Erythroblast (primary cell): Measurements from ENCODE around the gene IL36B.

Source experiments
- DNase-seq, 2 experiments: peaks; one replicate each; lab custom pipeline; 2025; lab: John Stamatoyannopoulos, UW
- GATA1 ChIP-seq: IDR thresholded peaks from 2 replicates; pipeline ENCODE4 v1.6.1; 2011; ENCODE audit warnings: low read depth, mild to moderate bottlenecking, control low read depth, low read length, moderate library complexity
- POLR2A ChIP-seq: IDR thresholded peaks from 2 replicates; pipeline ENCODE4 v1.6.1; 2011; ENCODE audit warnings: mild to moderate bottlenecking, low read length

Gene IL36B

GRCh38 chr2:113068706-113069485, 16.2 kb upstream of the IL36B start:
- TF ChIP-seq POLR2A, result no peak
- no peak for TF ChIP-seq GATA1
- DNase-seq, result no peak

GRCh38 chr2:113068249-113068648, 15.6 kb upstream of the IL36B start:
- no peak for DNase-seq
- TF ChIP-seq GATA1 (no peak), POLR2A (no peak)

GRCh38 chr2:113067681-113068080, 15.0 kb upstream of the IL36B start, which contains the start of gene IL1F10:
Gene IL1F10 (plus strand): TSS chr2:113067970. CDS start chr2:113072739, 4,769 bp downstream.
- no peak for TF ChIP-seq GATA1
- no peak for TF ChIP-seq POLR2A
- no peak for DNase-seq

- TF ChIP-seq POLR2A, result no peak
- no peak for TF ChIP-seq GATA1
- DNase-seq, result no peak
Observed at GRCh38 chr2:113064898-113065297, 12.2 kb upstream of the IL36B start.

- DNase-seq, result no peak
- no peak for TF ChIP-seq POLR2A
- TF ChIP-seq GATA1, result no peak
Observed at GRCh38 chr2:113064281-113064680, 11.6 kb upstream of the IL36B start.

- TF ChIP-seq GATA1 (no peak), POLR2A (no peak)
- no peak for DNase-seq
Observed at GRCh38 chr2:113061896-113062770, 9.5 kb upstream of the IL36B start.

- TF ChIP-seq POLR2A (no peak), GATA1 (no peak)
- no peak for DNase-seq
Observed at GRCh38 chr2:113061241-113061640, 8.6 kb upstream of the IL36B start.

- DNase-seq, result no peak
- TF ChIP-seq POLR2A (no peak), GATA1 (no peak)
Observed at GRCh38 chr2:113060796-113061195, 8.1 kb upstream of the IL36B start.

- no peak for TF ChIP-seq GATA1
- no peak for TF ChIP-seq POLR2A
- no peak for DNase-seq
Observed at GRCh38 chr2:113060396-113060795, 7.7 kb upstream of the IL36B start.

GRCh38 chr2:113058998-113059960, 6.6 kb upstream of the IL36B start, which contains the start of gene IL36RN:
Gene IL36RN (plus strand): TSS chr2:113059198. CDS start chr2:113059439, 241 bp downstream.
- DNase-seq, result no peak
- TF ChIP-seq GATA1, result no peak
- TF ChIP-seq POLR2A, result no peak

GRCh38 chr2:113058411-113058994, 5.8 kb upstream of the IL36B start:
- no peak for DNase-seq
- TF ChIP-seq GATA1 (no peak), POLR2A (no peak)

GRCh38 chr2:113057117-113057516, 4.5 kb upstream of the IL36B start:
- TF ChIP-seq POLR2A (no peak), GATA1 (no peak)
- no peak for DNase-seq
